HepG2 (cell line): ENCODE measurements around the gene ALOX5. TPM values are rescaled to one million over a fixed set of nuclear protein-coding genes. Genes with fewer than 3 reads are reported as not detected.

Experiments
- ATAC-seq: fragments of 200-7000 bp; cut with Tn5 transposase; 3 replicates; pipeline ENCODE4 v1.9.1; 2020; ENCODE audit warnings: mild to moderate bottlenecking, moderate library complexity
- BruUV-seq: library from RNA; stranded (reverse); fragments of 400-500 nt; replicated peaks from 2 replicates; lab custom pipeline; 2021; lab: Mats Ljungman, UMichigan
- CTCF ChIA-PET: fragments of 300-600 bp; formaldehyde crosslinking; extraction: SDS; loops from one replicate; lab custom pipeline; 2021; ENCODE audit warnings: low total read pairs, inconsistent platforms, low intra/inter-chr PET ratio; lab: Yijun Ruan, JAX
- POLR2A ChIA-PET: fragments of 350-600 bp; sonication (Branson Sonifier 250); formaldehyde crosslinking; loops from one replicate; lab custom pipeline; 2020; ENCODE audit warnings: antibody characterized with exemption, inconsistent platforms; lab: Yijun Ruan, JAX
- DNase-seq: peaks from one replicate; pipeline ENCODE4 v3.0.0-alpha.2; 2015; ENCODE audit warnings: low spot score
- FAIRE-seq: peaks from 3 replicates; lab custom pipeline; 2011; peaks lifted over from hg19 to GRCh38; lab: Jason Lieb, UNC
- H2AFZ ChIP-seq: one replicate; pipeline ENCODE4 v1.6.1; 2011; ENCODE audit warnings: low read length, inconsistent platforms
- H3K27ac ChIP-seq: fragments of 300-600 bp; 3 replicates; pipeline ENCODE4 v1.8.0; 2011; ENCODE audit warnings: mixed run types, mild to moderate bottlenecking, mixed read lengths, low read length, inconsistent platforms; ENCODE audit not compliant: insufficient read depth; ENCODE audit errors: extremely low read length
- H3K27me3 ChIP-seq, 2 experiments: fragments of 200-600 bp in 1 of 2; 2 replicates in 1 of 2; 3 replicates in 1 of 2; pipeline versions ENCODE4 v1.6.0 to v1.8.0; 2011; ENCODE audit warnings: low read length in 2 of 2, mild to moderate bottlenecking in 2 of 2, moderate library complexity in 2 of 2, inconsistent platforms in 1 of 2; ENCODE audit not compliant: insufficient read depth in 2 of 2, control insufficient read depth in 1 of 2
- H3K36me3 ChIP-seq, 2 experiments: fragments of 200-600 bp in 1 of 2; replicated peaks in 1 of 2; 2 replicates in 1 of 2; 3 replicates in 1 of 2; pipeline versions ENCODE4 v1.5.1 to v1.8.0; 2011; ENCODE audit warnings: low read length in 2 of 2, inconsistent platforms in 1 of 2; ENCODE audit not compliant: insufficient read depth in 2 of 2, control insufficient read depth in 1 of 2
- H3K4me1 ChIP-seq: 2 replicates; pipeline ENCODE4 v1.5.1; 2012; ENCODE audit warnings: low read length, inconsistent platforms; ENCODE audit not compliant: insufficient read depth
- H3K4me2 ChIP-seq: 2 replicates; pipeline ENCODE4 v1.6.0; 2011; ENCODE audit warnings: low read depth, low read length, inconsistent platforms
- H3K4me3 ChIP-seq, 3 experiments: fragments of 200-600 bp in 1 of 3; sonication (generic), shearing (Covaris generic) in 1 of 3; replicated peaks in 1 of 3; 2 replicates each; pipeline ENCODE4 v1.5.1; 2011 to 2016; ENCODE audit warnings: low read length in 3 of 3, inconsistent platforms in 2 of 3, low read depth in 2 of 3, mild to moderate bottlenecking in 2 of 3, control low read depth in 1 of 3, mixed read lengths in 1 of 3; ENCODE audit not compliant: insufficient read depth in 1 of 3
- H3K79me2 ChIP-seq: one replicate; pipeline ENCODE4 v1.6.1; 2011; ENCODE audit warnings: low read length, inconsistent platforms; ENCODE audit not compliant: insufficient read depth
- H3K9ac ChIP-seq: 2 replicates; pipeline ENCODE4 v1.6.0; 2011; ENCODE audit warnings: mild to moderate bottlenecking, low read depth, low read length, inconsistent platforms; ENCODE audit not compliant: insufficient read depth
- H3K9me3 ChIP-seq: 2 replicates; pipeline ENCODE4 v1.5.1; 2012; ENCODE audit warnings: mild to moderate bottlenecking, low read length
- H4K20me1 ChIP-seq: 2 replicates; pipeline ENCODE4 v1.6.0; 2011; ENCODE audit warnings: inconsistent platforms, mild to moderate bottlenecking, low read length, moderate library complexity; ENCODE audit not compliant: insufficient read depth
- ARID4A ChIP-seq: sonication (generic); formaldehyde crosslinking; IDR thresholded peaks from 2 replicates; pipeline ENCODE4 v1.5.0; 2020; ENCODE audit warnings: mild to moderate bottlenecking, missing genetic modification reagents, borderline replicate concordance
- ELF1 ChIP-seq: sonication (generic); formaldehyde crosslinking; IDR thresholded peaks from 2 replicates; pipeline ENCODE4 v1.4.0; 2020; ENCODE audit warnings: missing genetic modification reagents
- KLF6 ChIP-seq: IDR thresholded peaks from 2 replicates; pipeline ENCODE4 v1.8.0; 2016; ENCODE audit warnings: missing biosample characterization, missing genetic modification reagents
- MEF2D ChIP-seq: sonication (generic); formaldehyde crosslinking; IDR thresholded peaks from 2 replicates; pipeline ENCODE4 v1.5.1; 2020; ENCODE audit warnings: mild to moderate bottlenecking, missing genetic modification reagents
- NFATC3 ChIP-seq: sonication (generic); formaldehyde crosslinking; IDR thresholded peaks from 2 replicates; pipeline ENCODE4 v1.5.1; 2020; ENCODE audit warnings: mild to moderate bottlenecking, missing genetic modification reagents
- NKX3-1 ChIP-seq: sonication (generic); formaldehyde crosslinking; IDR thresholded peaks from 2 replicates; pipeline ENCODE4 v1.5.0; 2020; ENCODE audit warnings: missing genetic modification reagents
- NPAS2 ChIP-seq: sonication (generic); formaldehyde crosslinking; IDR thresholded peaks from 2 replicates; pipeline ENCODE4 v1.8.0; 2022; ENCODE audit warnings: mild to moderate bottlenecking, missing genetic modification reagents, borderline replicate concordance
- TCF7 ChIP-seq: sonication (generic); IDR thresholded peaks from 2 replicates; pipeline ENCODE4 v1.6.1; 2016; ENCODE audit warnings: antibody characterized with exemption, low read depth
- ZBTB33 ChIP-seq: sonication (generic); formaldehyde crosslinking; IDR thresholded peaks from 2 replicates; pipeline ENCODE4 v1.4.0; 2020; ENCODE audit warnings: missing genetic modification reagents
- ZBTB8A ChIP-seq: sonication (generic); formaldehyde crosslinking; IDR thresholded peaks from 2 replicates; pipeline ENCODE4 v1.4.0; 2020; ENCODE audit warnings: mild to moderate bottlenecking, low read depth, missing genetic modification reagents, borderline replicate concordance
- ZNF317 ChIP-seq: sonication (generic); formaldehyde crosslinking; IDR thresholded peaks from 2 replicates; pipeline ENCODE4 v1.5.0; 2020; ENCODE audit warnings: mild to moderate bottlenecking, missing genetic modification reagents
- ZNF670 ChIP-seq: sonication (generic); formaldehyde crosslinking; IDR thresholded peaks from 2 replicates; pipeline ENCODE4 v1.8.0; 2022; ENCODE audit warnings: mild to moderate bottlenecking, missing genetic modification reagents, borderline replicate concordance
- ZNF766 ChIP-seq: sonication (generic); formaldehyde crosslinking; IDR thresholded peaks from 2 replicates; pipeline ENCODE4 v1.5.0; 2020; ENCODE audit warnings: missing genetic modification reagents, borderline replicate concordance
- WGBS: methylation state at CpG from one replicate; pipeline ENCODE4 v1.1.6; 2017; ENCODE audit warnings: low lambda C conversion rate; 5-methylcytosine and 5-hydroxymethylcytosine counted together
- in situ Hi-C: cut with HindIII; loops from 2 replicates; pipeline ENCODE4 v1.10.0; 2017; ENCODE audit warnings: low pct_unique_long_range_greater_than_20kb; ENCODE audit not compliant: extremely low pct_ligation_motif_present
- intact Hi-C: fragments of 100-400 bp; cut with micrococcal nuclease; formaldehyde crosslinking; loops from one replicate; pipeline ENCODE4 v1.10.0; 2022; ENCODE audit not compliant: unreplicated experiment
- polyA plus RNA-seq, 8 experiments: library from polyadenylated mRNA; depleted of rRNA in 3 of 8; stranded (reverse) in 7 of 8; unstranded in 1 of 8; fragments of >200 nt; fragmentation: Illumina TruSeq in 4 of 8; extraction: Trizol in 4 of 8; gene quantifications; 2 replicates each; pipeline versions ENCODE4 v1.2.1 to v1.2.3, GENCODE V29; 2011 to 2016; ENCODE audit warnings: low read depth in 4 of 8, missing spikeins in 1 of 8, mixed read lengths in 1 of 8; ENCODE audit not compliant: insufficient read depth in 1 of 8
- total RNA-seq, 5 experiments: library from RNA; depleted of rRNA; stranded (reverse); fragments of >200 nt; fragmentation: Illumina TruSeq; extraction: Trizol; gene quantifications; 2 replicates each; pipeline ENCODE4 v1.2.3, GENCODE V29; 2016; ENCODE audit warnings: low read depth in 1 of 5
- TF ChIP-seq, protein P1 (sequence below): sonication (generic); formaldehyde crosslinking; IDR thresholded peaks from 2 replicates; pipeline ENCODE4 v1.8.0; 2022; ENCODE audit warnings: missing genetic modification reagents, mild to moderate bottlenecking, borderline replicate concordance
- TF ChIP-seq, protein P2 (sequence below): sonication (generic); formaldehyde crosslinking; IDR thresholded peaks from 2 replicates; pipeline ENCODE4 v1.4.0; 2020; ENCODE audit warnings: missing genetic modification reagents

The ALOX5 gene
- total and polyA plus RNA-seq, 2 of the 13 experiments (the other 11 are each of a cell fraction or from before 2014, with no cell fraction given), result 0.04 TPM; not detected in 1

DNA sequence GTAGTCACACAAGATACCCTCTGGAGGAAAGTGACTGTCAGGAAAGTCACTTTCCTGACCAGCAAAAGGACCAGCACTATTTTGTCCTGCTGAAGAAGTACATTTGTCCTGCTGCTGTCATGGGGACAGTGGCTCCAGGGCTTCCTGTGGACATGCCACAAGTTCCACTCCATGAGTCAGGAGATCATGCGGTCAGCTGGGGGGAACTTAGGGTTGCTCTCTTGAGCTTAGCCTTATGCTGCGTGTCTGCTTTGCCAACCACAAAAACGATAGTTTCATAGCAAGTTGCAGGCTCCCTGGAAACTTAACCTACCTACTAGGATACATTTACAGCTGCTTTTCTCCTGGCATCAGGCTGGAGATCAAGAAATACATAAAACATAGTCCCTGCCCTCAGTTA, 19.8 kb upstream of the ALOX5 start:
- Histone ChIP-seq H3K4me3 (no peak overlapping the region), H3K27ac (no peak overlapping the region), H3K9ac (no peak overlapping the region), H3K27me3 (no peaks in the 10 kb centered on the region; a peak in 1 of 5 replicates), H3K79me2 (no peaks in the 10 kb centered on the region), H3K9me3 (no peaks in the 10 kb centered on the region), H3K4me1 (peaks cover 7% of the 10 kb centered on the region), H2AFZ (no peak overlapping the region), H4K20me1 (no peaks in the 10 kb centered on the region), H3K4me2 (no peak overlapping the region), H3K36me3 (no peaks in the 10 kb centered on the region)
- ChIA-PET POLR2A (no interaction called here), CTCF (no interaction called here)
- in situ Hi-C loops (no loop called here), intact Hi-C loops (no loop called here)
- DNase-seq (no peak), FAIRE-seq (no peak), ATAC-seq (no peak)
- BruUV-seq, result no TSS peak
- WGBS, result 27% methylated on average over 3 of the region's 3 CpGs
- TF ChIP-seq NPAS2 (CRISPR knock-in tag) (no peak), ZNF766 (CRISPR knock-in tag) (no peak), NKX3-1 (CRISPR knock-in tag) (no peak), ZBTB8A (CRISPR knock-in tag) (no peak), ELF1 (CRISPR knock-in tag) (no peak), NFATC3 (CRISPR knock-in tag) (no peak), KLF6 (CRISPR knock-in tag) (no peak), ARID4A (CRISPR knock-in tag) (no peak), ZBTB33 (CRISPR knock-in tag) (no peak), MEF2D (CRISPR knock-in tag) (no peak), ZNF317 (no peak), TCF7 (no peak), ZNF670 (CRISPR knock-in tag) (no peak)
- TF ChIP-seq, protein P1, sequence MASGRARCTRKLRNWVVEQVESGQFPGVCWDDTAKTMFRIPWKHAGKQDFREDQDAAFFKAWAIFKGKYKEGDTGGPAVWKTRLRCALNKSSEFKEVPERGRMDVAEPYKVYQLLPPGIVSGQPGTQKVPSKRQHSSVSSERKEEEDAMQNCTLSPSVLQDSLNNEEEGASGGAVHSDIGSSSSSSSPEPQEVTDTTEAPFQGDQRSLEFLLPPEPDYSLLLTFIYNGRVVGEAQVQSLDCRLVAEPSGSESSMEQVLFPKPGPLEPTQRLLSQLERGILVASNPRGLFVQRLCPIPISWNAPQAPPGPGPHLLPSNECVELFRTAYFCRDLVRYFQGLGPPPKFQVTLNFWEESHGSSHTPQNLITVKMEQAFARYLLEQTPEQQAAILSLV (CRISPR knock-in tag), result no peak
- TF ChIP-seq, protein P2, sequence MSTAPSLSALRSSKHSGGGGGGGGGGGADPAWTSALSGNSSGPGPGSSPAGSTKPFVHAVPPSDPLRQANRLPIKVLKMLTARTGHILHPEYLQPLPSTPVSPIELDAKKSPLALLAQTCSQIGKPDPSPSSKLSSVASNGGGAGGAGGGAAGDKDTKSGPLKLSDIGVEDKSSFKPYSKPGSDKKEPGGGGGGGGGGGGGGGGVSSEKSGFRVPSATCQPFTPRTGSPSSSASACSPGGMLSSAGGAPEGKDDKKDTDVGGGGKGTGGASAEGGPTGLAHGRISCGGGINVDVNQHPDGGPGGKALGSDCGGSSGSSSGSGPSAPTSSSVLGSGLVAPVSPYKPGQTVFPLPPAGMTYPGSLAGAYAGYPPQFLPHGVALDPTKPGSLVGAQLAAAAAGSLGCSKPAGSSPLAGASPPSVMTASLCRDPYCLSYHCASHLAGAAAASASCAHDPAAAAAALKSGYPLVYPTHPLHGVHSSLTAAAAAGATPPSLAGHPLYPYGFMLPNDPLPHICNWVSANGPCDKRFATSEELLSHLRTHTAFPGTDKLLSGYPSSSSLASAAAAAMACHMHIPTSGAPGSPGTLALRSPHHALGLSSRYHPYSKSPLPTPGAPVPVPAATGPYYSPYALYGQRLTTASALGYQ, result no peak
